Liver (tissue), 9 donors: Measurements from ENCODE around the gene IRX2. TPM values are rescaled to one million over a fixed set of nuclear protein-coding genes. Genes with fewer than 3 reads are reported as not detected.

Experiments
- DNase-seq: peaks from one replicate; pipeline ENCODE4 v3.0.0-alpha.2; 2017; ENCODE audit warnings: low spot score
- H3K27ac ChIP-seq, 2 donors: one replicate each; pipeline ENCODE4 v1.7.0; 2013; ENCODE audit warnings: inconsistent platforms in 2 of 2, low read length in 2 of 2, control low read depth in 1 of 2, low read depth in 1 of 2, mild to moderate bottlenecking in 1 of 2
- H3K27me3 ChIP-seq, 4 donors: one replicate each; pipeline versions ENCODE4 v1.6.1 to v1.7.0; 2013; ENCODE audit warnings: low read length in 3 of 4, inconsistent platforms in 1 of 4, mild to moderate bottlenecking in 1 of 4, moderate library complexity in 1 of 4; ENCODE audit not compliant: control insufficient read depth in 4 of 4, insufficient read depth in 4 of 4
- H3K36me3 ChIP-seq, 4 donors: one replicate each; pipeline versions ENCODE4 v1.6.1 to v1.7.0; 2013; ENCODE audit warnings: low read length in 3 of 4, mild to moderate bottlenecking in 3 of 4, low read depth in 1 of 4, moderate library complexity in 1 of 4; ENCODE audit not compliant: control insufficient read depth in 4 of 4, insufficient read depth in 3 of 4
- H3K4me1 ChIP-seq, 4 donors: one replicate each; pipeline versions ENCODE4 v1.6.1 to v1.7.0; 2013; ENCODE audit warnings: low read length in 3 of 4, mild to moderate bottlenecking in 3 of 4, moderate library complexity in 1 of 4; ENCODE audit not compliant: control insufficient read depth in 4 of 4, insufficient read depth in 4 of 4
- H3K4me3 ChIP-seq, 3 donors: one replicate each; pipeline versions ENCODE4 v1.6.1 to v1.7.0; 2013; ENCODE audit warnings: low read length in 3 of 3, control low read depth in 1 of 3, low read depth in 1 of 3, mild to moderate bottlenecking in 1 of 3
- H3K9ac ChIP-seq, 2 donors: one replicate each; pipeline ENCODE4 v1.7.0; 2013; ENCODE audit warnings: low read length in 2 of 2, mild to moderate bottlenecking in 2 of 2, moderate library complexity in 2 of 2, control low read depth in 1 of 2, low read depth in 1 of 2
- H3K9me3 ChIP-seq, 4 donors: one replicate each; pipeline versions ENCODE4 v1.6.1 to v1.7.0; 2013; ENCODE audit warnings: low read length in 3 of 4; ENCODE audit not compliant: control insufficient read depth in 4 of 4
- ATF3 ChIP-seq: IDR thresholded peaks from 2 replicates; pipeline ENCODE4 v1.6.1; 2016; ENCODE audit warnings: antibody characterized with exemption
- EGR1 ChIP-seq, 2 donors: IDR thresholded peaks; 2 replicates each; pipeline ENCODE4 v1.6.1; 2016 to 2018; ENCODE audit warnings: antibody characterized with exemption in 2 of 2, low read depth in 2 of 2
- FOXA1 ChIP-seq: IDR thresholded peaks from 2 replicates; pipeline ENCODE4 v1.6.1; 2016; ENCODE audit warnings: antibody characterized with exemption
- FOXA2 ChIP-seq: IDR thresholded peaks from 2 replicates; pipeline ENCODE4 v1.6.1; 2016; ENCODE audit warnings: antibody characterized with exemption
- GABPA ChIP-seq, 2 donors: IDR thresholded peaks in 1 of 2; conservative IDR thresholded peaks in 1 of 2; 2 replicates each; pipeline ENCODE4 v1.6.1; 2016; ENCODE audit warnings: antibody characterized with exemption in 2 of 2, mild to moderate bottlenecking in 1 of 2, moderate library complexity in 1 of 2
- HNF4G ChIP-seq: IDR thresholded peaks from 2 replicates; pipeline ENCODE4 v1.6.1; 2016; ENCODE audit warnings: antibody characterized with exemption
- JUND ChIP-seq, 2 donors: IDR thresholded peaks; 2 replicates each; pipeline ENCODE4 v1.6.1; 2016; ENCODE audit warnings: antibody characterized with exemption in 2 of 2
- NR2F2 ChIP-seq: IDR thresholded peaks from 2 replicates; pipeline ENCODE4 v1.6.1; 2016; ENCODE audit warnings: antibody characterized with exemption
- RAD21 ChIP-seq, 2 donors: IDR thresholded peaks; 2 replicates each; pipeline ENCODE4 v1.6.1; 2016; ENCODE audit warnings: antibody characterized with exemption in 2 of 2, mild to moderate bottlenecking in 2 of 2
- REST ChIP-seq: IDR thresholded peaks from 2 replicates; pipeline ENCODE4 v1.6.1; 2016; ENCODE audit warnings: antibody characterized with exemption, mild to moderate bottlenecking
- RXRA ChIP-seq, 2 donors: IDR thresholded peaks; 2 replicates each; pipeline ENCODE4 v1.6.1; 2017 to 2018; ENCODE audit warnings: antibody characterized with exemption in 2 of 2, mild to moderate bottlenecking in 1 of 2
- SP1 ChIP-seq: IDR thresholded peaks from 2 replicates; pipeline ENCODE4 v1.6.1; 2018; ENCODE audit warnings: antibody characterized with exemption, mild to moderate bottlenecking
- TAF1 ChIP-seq: conservative IDR thresholded peaks from 2 replicates; pipeline ENCODE4 v1.6.1; 2016; ENCODE audit warnings: antibody characterized with exemption, mild to moderate bottlenecking
- YY1 ChIP-seq: IDR thresholded peaks from 2 replicates; pipeline ENCODE4 v1.6.1; 2016; ENCODE audit warnings: antibody characterized with exemption, mild to moderate bottlenecking
- ZBTB33 ChIP-seq: IDR thresholded peaks from 2 replicates; pipeline ENCODE4 v1.6.1; 2016; ENCODE audit warnings: antibody characterized with exemption
- WGBS: extraction: QIAGEN DNeasy Blood & Tissue Kit; methylation state at CpG from one replicate; pipeline ENCODE4 v1.1.7; 2013; 5-methylcytosine and 5-hydroxymethylcytosine counted together
- polyA plus RNA-seq, 2 donors: library from polyadenylated mRNA; stranded (reverse) in 1 of 2; unstranded in 1 of 2; fragments of 200-250 nt in 1 of 2; fragments of >200 nt in 1 of 2; fragmentation: Nextera tagmentation in 1 of 2; extraction: Ambion mirVana in 1 of 2; gene quantifications; one replicate each; pipeline versions ENCODE4 v1.2.1 to v1.2.3, GENCODE V29; 2013 to 2015
- total RNA-seq, 2 donors: library from RNA; depleted of rRNA; stranded (reverse); fragments of >200 nt; gene quantifications; one replicate each; pipeline ENCODE4 v1.2.3, GENCODE V29; 2014
- donor health status: healthy.
- donor health status: healthy.
- donor health status: healthy.
- donor health status: healthy.
- donor health status: healthy.

The IRX2 gene
- total and polyA plus RNA-seq, 4 donors = not detected

GRCh38 chr5:2761921-2762488, 10.5 kb upstream of the IRX2 start:
- DNase-seq = no peak
- Histone ChIP-seq H3K4me1 (peaks cover 0 to under 1% (median 0%) of the 10 kb centered on the region in 4 donors), H3K9ac (no peak overlapping the region), H3K36me3 (no peaks in the 10 kb centered on the region), H3K27ac (no peak overlapping the region), H3K9me3 (no peaks in the 10 kb centered on the region), H3K27me3 (peaks cover 2 to 11% (median 8%) of the 10 kb centered on the region in 4 donors), H3K4me3 (no peak overlapping the region)
- WGBS = 23% methylated on average over 4 of the region's 4 CpGs
- no peak for TF ChIP-seq NR2F2

- Histone ChIP-seq H3K4me3 (no peak overlapping the region), H3K27ac (no peak overlapping the region), H3K4me1 (peaks cover 7 to 20% (median 17%) of the 10 kb centered on the region in 4 donors), H3K27me3 (peaks cover 4 to 20% (median 11%) of the 10 kb centered on the region in 4 donors), H3K36me3 (no peaks in the 10 kb centered on the region), H3K9me3 (no peaks in the 10 kb centered on the region), H3K9ac (no peak overlapping the region)
- TF ChIP-seq FOXA2 = no peak
- no peak for TF ChIP-seq SP1
- no peak for TF ChIP-seq NR2F2
- no peak for TF ChIP-seq EGR1 (IDR thresholded peaks at IDR 0.05; ENCODE audit: low read depth in 2 of 2)
- no peak for TF ChIP-seq RXRA (IDR thresholded peaks at IDR 0.05)
- no peak for DNase-seq
- WGBS = 59% methylated on average over 11 of the region's 11 CpGs
These were observed 8.4 kb upstream of the IRX2 start for GRCh38 chr5:2759696-2760461.

GRCh38 chr5:2759091-2759490, 7.6 kb upstream of the IRX2 start:
- Histone ChIP-seq H3K27me3 (peaks cover 5 to 25% (median 12%) of the 10 kb centered on the region in 4 donors), H3K4me1 (peaks cover 7 to 24% (median 20%) of the 10 kb centered on the region in 4 donors), H3K27ac (no peak overlapping the region), H3K36me3 (no peaks in the 10 kb centered on the region), H3K9me3 (no peaks in the 10 kb centered on the region), H3K9ac (no peak overlapping the region), H3K4me3 (no peak overlapping the region)
- no peak for DNase-seq
- 67% methylated on average over 3 of the region's 3 CpGs for WGBS
- TF ChIP-seq EGR1 (IDR thresholded peaks at IDR 0.05; ENCODE audit: low read depth in 2 of 2) (no peak), RAD21 (IDR thresholded peaks at IDR 0.05) (no peak), JUND (IDR thresholded peaks at IDR 0.05) (no peak), FOXA1 (no peak)

- DNase-seq = no peak
- 67% methylated on average over 6 of the region's 6 CpGs for WGBS
- no peaks in the 10 kb centered on the region for H3K9me3 ChIP-seq
- no peaks in the 10 kb centered on the region for H3K36me3 ChIP-seq
- no peak overlapping the region for H3K9ac ChIP-seq
- H3K4me1 ChIP-seq = peaks cover 7 to 24% (median 20%) of the 10 kb centered on the region in 4 donors
- H3K27me3 ChIP-seq = peaks cover 5 to 25% (median 13%) of the 10 kb centered on the region in 4 donors
- no peak overlapping the region for H3K27ac ChIP-seq
- no peak overlapping the region for H3K4me3 ChIP-seq
- TF ChIP-seq EGR1 (IDR thresholded peaks at IDR 0.05; ENCODE audit: low read depth in 2 of 2) = no peak
- no peak for TF ChIP-seq ZBTB33
- no peak for TF ChIP-seq ATF3
- TF ChIP-seq YY1 = no peak
- no peak for TF ChIP-seq TAF1
- TF ChIP-seq FOXA2 = no peak
- TF ChIP-seq GABPA (IDR thresholded peaks at IDR 0.05 in 1 of 2, conservative IDR thresholded peaks at IDR 0.05 in 1 of 2) = no peak
- no peak for TF ChIP-seq HNF4G
- TF ChIP-seq REST = no peak
These were observed 7.2 kb upstream of the IRX2 start for GRCh38 chr5:2758632-2759031.
